ENCODE data around the gene TAF4. TPM values are rescaled to one million over a fixed set of nuclear protein-coding genes. Genes with fewer than 3 reads are reported as not detected.

Gene TAF4
- total and polyA plus RNA-seq, 2 of the 13 experiments (the other 11 are each of a cell fraction or from before 2014, with no cell fraction given): 5.9 to 12.0 TPM

GRCh38 chr20:61982951-61983315 lies 82.7 kb downstream of the TAF4 start:
- in situ Hi-C loops (cut with HindIII; ENCODE audit: extremely low pct_ligation_motif_present, low pct_unique_long_range_greater_than_20kb): no loop called here
- H3K4me1 ChIP-seq (ENCODE audit: insufficient read depth, low read length): 0 out of 2 replicates have a peak, but pooled peaks cover 6% of the 10 kb centered on the region
- peaks cover 20% of the 10 kb centered on the region; the same call in 1 of the 2 replicates for H4K20me1 ChIP-seq (ENCODE audit: insufficient read depth, low read length)
- 98% methylated on average over 11 of the region's 11 CpGs for WGBS (ENCODE audit: low lambda C conversion rate)
- H2AFZ ChIP-seq (ENCODE audit: low read length): no peak overlapping the region
- H3K9me3 ChIP-seq (ENCODE audit: low read length): no peaks in the 10 kb centered on the region
- no peak overlapping the region for H3K27ac ChIP-seq (ENCODE audit: extremely low read length, insufficient read depth, low read length)
- CTCF ChIA-PET (ENCODE audit: low intra/inter-chr PET ratio, low total read pairs): no interaction called here
- DNase-seq (ENCODE audit: low spot score) (no peak), ATAC-seq (no peak), FAIRE-seq (no peak)
- no peaks in the 10 kb centered on the region for H3K27me3 ChIP-seq (ENCODE audit: control insufficient read depth in 1 of 2, insufficient read depth in 2 of 2, low read length in 2 of 2)
- intact Hi-C loops (cut with micrococcal nuclease; ENCODE audit: unreplicated experiment): no loop called here
- no peaks in the 10 kb centered on the region for H3K79me2 ChIP-seq (ENCODE audit: insufficient read depth, low read length)
- H3K4me2 ChIP-seq (ENCODE audit: low read depth, low read length): no peak overlapping the region
- no peak overlapping the region for H3K9ac ChIP-seq (ENCODE audit: insufficient read depth, low read depth, low read length)
- H3K36me3 ChIP-seq (replicated peaks in 1 of 2; ENCODE audit: control insufficient read depth in 1 of 2, insufficient read depth in 2 of 2, low read length in 2 of 2): peaks cover 10 to 48% of the 10 kb centered on the region in 2 experiments
- H3K4me3 ChIP-seq (replicated peaks in 1 of 3; ENCODE audit: insufficient read depth in 1 of 3, low read depth in 2 of 3, low read length in 3 of 3): no peak overlapping the region
- BruUV-seq (replicated peaks): no TSS peak
- POLR2A ChIA-PET: no interaction called here
- TF ChIP-seq, protein P1, sequence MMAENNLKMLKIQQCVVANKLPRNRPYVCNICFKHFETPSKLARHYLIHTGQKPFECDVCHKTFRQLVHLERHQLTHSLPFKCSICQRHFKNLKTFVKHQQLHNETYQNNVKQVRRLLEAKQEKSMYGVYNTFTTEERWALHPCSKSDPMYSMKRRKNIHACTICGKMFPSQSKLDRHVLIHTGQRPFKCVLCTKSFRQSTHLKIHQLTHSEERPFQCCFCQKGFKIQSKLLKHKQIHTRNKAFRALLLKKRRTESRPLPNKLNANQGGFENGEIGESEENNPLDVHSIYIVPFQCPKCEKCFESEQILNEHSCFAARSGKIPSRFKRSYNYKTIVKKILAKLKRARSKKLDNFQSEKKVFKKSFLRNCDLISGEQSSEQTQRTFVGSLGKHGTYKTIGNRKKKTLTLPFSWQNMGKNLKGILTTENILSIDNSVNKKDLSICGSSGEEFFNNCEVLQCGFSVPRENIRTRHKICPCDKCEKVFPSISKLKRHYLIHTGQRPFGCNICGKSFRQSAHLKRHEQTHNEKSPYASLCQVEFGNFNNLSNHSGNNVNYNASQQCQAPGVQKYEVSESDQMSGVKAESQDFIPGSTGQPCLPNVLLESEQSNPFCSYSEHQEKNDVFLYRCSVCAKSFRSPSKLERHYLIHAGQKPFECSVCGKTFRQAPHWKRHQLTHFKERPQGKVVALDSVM (CRISPR knock-in tag; IDR thresholded peaks at IDR 0.05): peak; percentile 23; the same call in 1 of the 2 replicates
- TF ChIP-seq, protein P2, sequence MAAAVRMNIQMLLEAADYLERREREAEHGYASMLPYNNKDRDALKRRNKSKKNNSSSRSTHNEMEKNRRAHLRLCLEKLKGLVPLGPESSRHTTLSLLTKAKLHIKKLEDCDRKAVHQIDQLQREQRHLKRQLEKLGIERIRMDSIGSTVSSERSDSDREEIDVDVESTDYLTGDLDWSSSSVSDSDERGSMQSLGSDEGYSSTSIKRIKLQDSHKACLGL (CRISPR knock-in tag; IDR thresholded peaks at IDR 0.05): no peak

DNA sequence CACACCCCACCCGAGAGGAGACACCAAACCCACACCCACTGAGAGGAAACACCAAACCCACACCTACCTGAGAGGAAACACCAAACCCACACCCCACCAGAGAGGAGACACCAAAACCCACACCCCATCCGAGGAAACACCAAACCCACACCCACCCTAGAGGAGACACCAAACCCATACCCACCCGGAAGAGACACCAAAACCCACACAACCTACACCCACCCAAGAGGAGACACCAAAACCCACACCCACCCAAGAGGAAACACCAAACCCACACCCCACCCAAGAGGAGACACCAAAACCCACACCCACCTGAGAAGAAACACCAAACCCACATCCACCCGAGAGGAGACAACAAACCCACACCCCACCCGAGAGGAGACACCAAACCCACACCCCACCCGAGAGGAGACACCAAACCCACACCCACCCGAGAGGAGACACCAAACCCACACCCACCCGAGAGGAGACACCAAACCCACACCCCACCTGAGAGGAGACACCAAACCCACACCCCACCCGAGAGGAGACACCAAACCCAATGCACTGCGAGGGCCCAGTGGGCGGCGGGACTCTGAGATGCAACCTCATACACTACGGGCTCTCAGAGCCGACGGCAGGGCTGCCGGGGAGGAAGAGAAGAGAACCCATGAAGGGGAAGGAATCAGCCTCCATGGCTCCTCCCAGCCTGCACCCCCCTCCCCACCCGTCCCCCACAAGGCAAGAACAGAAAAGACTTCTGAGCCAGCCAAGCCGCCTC lies 83.3 kb downstream of the TAF4 start:
- WGBS (ENCODE audit: low lambda C conversion rate): 91% methylated on average over 17 of the region's 18 CpGs
- no peak for DNase-seq (ENCODE audit: low spot score)
- no peak overlapping the region for H2AFZ ChIP-seq (ENCODE audit: low read length)
- H4K20me1 ChIP-seq (ENCODE audit: insufficient read depth, low read length): peaks cover 20% of the 10 kb centered on the region; the same call in 1 of the 2 replicates
- H3K9ac ChIP-seq (ENCODE audit: insufficient read depth, low read depth, low read length): no peak overlapping the region
- no peaks in the 10 kb centered on the region for H3K79me2 ChIP-seq (ENCODE audit: insufficient read depth, low read length)
- no peak overlapping the region for H3K27ac ChIP-seq (ENCODE audit: extremely low read length, insufficient read depth, low read length)
- 0 out of 2 replicates have a peak, but pooled peaks cover 6% of the 10 kb centered on the region for H3K4me1 ChIP-seq (ENCODE audit: insufficient read depth, low read length)
- no peak overlapping the region for H3K4me3 ChIP-seq (replicated peaks in 1 of 3; ENCODE audit: insufficient read depth in 1 of 3, low read depth in 2 of 3, low read length in 3 of 3)
- CTCF ChIA-PET (ENCODE audit: low intra/inter-chr PET ratio, low total read pairs): no interaction called here
- H3K36me3 ChIP-seq (replicated peaks in 1 of 2; ENCODE audit: control insufficient read depth in 1 of 2, insufficient read depth in 2 of 2, low read length in 2 of 2): peaks cover 12 to 46% of the 10 kb centered on the region in 2 experiments
- no peak; the same call in 2 of the 3 replicates for ATAC-seq
- H3K27me3 ChIP-seq (ENCODE audit: control insufficient read depth in 1 of 2, insufficient read depth in 2 of 2, low read length in 2 of 2): no peaks in the 10 kb centered on the region
- H3K9me3 ChIP-seq (ENCODE audit: low read length): no peaks in the 10 kb centered on the region
- intact Hi-C loops (cut with micrococcal nuclease; ENCODE audit: unreplicated experiment) (no loop called here), in situ Hi-C loops (cut with HindIII; ENCODE audit: extremely low pct_ligation_motif_present, low pct_unique_long_range_greater_than_20kb) (no loop called here)
- no peak for FAIRE-seq
- BruUV-seq (replicated peaks): no TSS peak
- POLR2A ChIA-PET: no interaction called here
- no peak overlapping the region for H3K4me2 ChIP-seq (ENCODE audit: low read depth, low read length)
- TF ChIP-seq NFIB (CRISPR knock-in tag; IDR thresholded peaks at IDR 0.05; ENCODE audit: borderline replicate concordance) (no peak), KDM6A (CRISPR knock-in tag; IDR thresholded peaks at IDR 0.05; ENCODE audit: low read depth) (no peak), ZNF501 (CRISPR knock-in tag; IDR thresholded peaks at IDR 0.05) (no peak), NONO (IDR thresholded peaks at IDR 0.05) (no peak), NONO (CRISPR knock-in tag; conservative IDR thresholded peaks at IDR 0.05) (no peak), GMEB1 (CRISPR knock-in tag; IDR thresholded peaks at IDR 0.05; ENCODE audit: borderline replicate concordance) (no peak), HMG20A (CRISPR knock-in tag; IDR thresholded peaks at IDR 0.05; ENCODE audit: borderline replicate concordance) (no peak), MXD4 (CRISPR knock-in tag; IDR thresholded peaks at IDR 0.05) (no peak), ZNF367 (CRISPR knock-in tag; IDR thresholded peaks at IDR 0.05; ENCODE audit: borderline replicate concordance) (no peak), ZNF75D (CRISPR knock-in tag; IDR thresholded peaks at IDR 0.05; ENCODE audit: borderline replicate concordance) (no peak), PTBP1 (IDR thresholded peaks at IDR 0.05; ENCODE audit: low read depth, low read length, poor library complexity, severe bottlenecking) (no peak), ZKSCAN8 (CRISPR knock-in tag; IDR thresholded peaks at IDR 0.05; ENCODE audit: borderline replicate concordance) (no peak)

Measured in HepG2 (cell line).